ENCODE results near the gene FHL1.

- no peak for TF ChIP-seq SIN3A (IDR thresholded peaks at IDR 0.05; ENCODE audit: borderline replicate concordance, low read depth, low read length)
- TF ChIP-seq, protein P1, sequence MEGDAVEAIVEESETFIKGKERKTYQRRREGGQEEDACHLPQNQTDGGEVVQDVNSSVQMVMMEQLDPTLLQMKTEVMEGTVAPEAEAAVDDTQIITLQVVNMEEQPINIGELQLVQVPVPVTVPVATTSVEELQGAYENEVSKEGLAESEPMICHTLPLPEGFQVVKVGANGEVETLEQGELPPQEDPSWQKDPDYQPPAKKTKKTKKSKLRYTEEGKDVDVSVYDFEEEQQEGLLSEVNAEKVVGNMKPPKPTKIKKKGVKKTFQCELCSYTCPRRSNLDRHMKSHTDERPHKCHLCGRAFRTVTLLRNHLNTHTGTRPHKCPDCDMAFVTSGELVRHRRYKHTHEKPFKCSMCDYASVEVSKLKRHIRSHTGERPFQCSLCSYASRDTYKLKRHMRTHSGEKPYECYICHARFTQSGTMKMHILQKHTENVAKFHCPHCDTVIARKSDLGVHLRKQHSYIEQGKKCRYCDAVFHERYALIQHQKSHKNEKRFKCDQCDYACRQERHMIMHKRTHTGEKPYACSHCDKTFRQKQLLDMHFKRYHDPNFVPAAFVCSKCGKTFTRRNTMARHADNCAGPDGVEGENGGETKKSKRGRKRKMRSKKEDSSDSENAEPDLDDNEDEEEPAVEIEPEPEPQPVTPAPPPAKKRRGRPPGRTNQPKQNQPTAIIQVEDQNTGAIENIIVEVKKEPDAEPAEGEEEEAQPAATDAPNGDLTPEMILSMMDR (IDR thresholded peaks at IDR 0.05), result no peak
- no peak for TF ChIP-seq EP300 (IDR thresholded peaks at IDR 0.05; ENCODE audit: borderline replicate concordance in 1 of 2, low read depth in 1 of 2, low read length in 1 of 2)
- no peak for TF ChIP-seq TCF12 (IDR thresholded peaks at IDR 0.05)
These were observed 112.2 kb downstream of the FHL1 start for GRCh38 chrX:136259543-136259942.
